ENCODE measurements around the gene BTG4.

DNA sequence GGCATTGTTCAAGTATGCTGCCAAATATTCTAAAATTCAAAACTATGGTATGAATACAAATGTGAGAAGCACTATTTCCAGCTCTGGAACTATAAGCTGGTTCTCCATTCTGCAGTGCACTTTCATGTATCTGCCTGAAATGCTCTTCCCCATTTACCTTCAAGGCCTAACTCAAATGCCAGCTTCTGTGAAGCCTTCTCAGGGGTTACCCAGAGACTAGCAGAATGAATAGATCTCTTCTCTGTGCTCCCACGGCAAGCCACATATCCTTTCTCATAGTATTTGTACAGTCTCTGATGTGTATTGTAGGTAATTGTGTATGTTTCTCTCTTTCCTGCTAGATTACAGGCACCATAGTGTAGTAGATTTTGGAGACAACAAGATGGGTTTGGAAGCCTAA, 6.5 kb upstream of the BTG4 start:
- TF ChIP-seq, protein P1, sequence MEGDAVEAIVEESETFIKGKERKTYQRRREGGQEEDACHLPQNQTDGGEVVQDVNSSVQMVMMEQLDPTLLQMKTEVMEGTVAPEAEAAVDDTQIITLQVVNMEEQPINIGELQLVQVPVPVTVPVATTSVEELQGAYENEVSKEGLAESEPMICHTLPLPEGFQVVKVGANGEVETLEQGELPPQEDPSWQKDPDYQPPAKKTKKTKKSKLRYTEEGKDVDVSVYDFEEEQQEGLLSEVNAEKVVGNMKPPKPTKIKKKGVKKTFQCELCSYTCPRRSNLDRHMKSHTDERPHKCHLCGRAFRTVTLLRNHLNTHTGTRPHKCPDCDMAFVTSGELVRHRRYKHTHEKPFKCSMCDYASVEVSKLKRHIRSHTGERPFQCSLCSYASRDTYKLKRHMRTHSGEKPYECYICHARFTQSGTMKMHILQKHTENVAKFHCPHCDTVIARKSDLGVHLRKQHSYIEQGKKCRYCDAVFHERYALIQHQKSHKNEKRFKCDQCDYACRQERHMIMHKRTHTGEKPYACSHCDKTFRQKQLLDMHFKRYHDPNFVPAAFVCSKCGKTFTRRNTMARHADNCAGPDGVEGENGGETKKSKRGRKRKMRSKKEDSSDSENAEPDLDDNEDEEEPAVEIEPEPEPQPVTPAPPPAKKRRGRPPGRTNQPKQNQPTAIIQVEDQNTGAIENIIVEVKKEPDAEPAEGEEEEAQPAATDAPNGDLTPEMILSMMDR (IDR thresholded peaks at IDR 0.05 in 2 of 3, conservative IDR thresholded peaks at IDR 0.05 in 1 of 3; ENCODE audit: borderline replicate concordance in 1 of 3, insufficient read depth in 1 of 3, low read depth in 2 of 3, low read length in 2 of 3) = no peak
- TF ChIP-seq POLR2A (IDR thresholded peaks at IDR 0.05; ENCODE audit: borderline replicate concordance, extremely low read depth, insufficient read depth, insufficient read length) = no peak
- no peak for TF ChIP-seq RAD21 (IDR thresholded peaks at IDR 0.05; ENCODE audit: low read depth)
- TF ChIP-seq, protein P2, sequence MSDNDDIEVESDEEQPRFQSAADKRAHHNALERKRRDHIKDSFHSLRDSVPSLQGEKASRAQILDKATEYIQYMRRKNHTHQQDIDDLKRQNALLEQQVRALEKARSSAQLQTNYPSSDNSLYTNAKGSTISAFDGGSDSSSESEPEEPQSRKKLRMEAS (IDR thresholded peaks at IDR 0.05) = no peak
- no peak for TF ChIP-seq ZFX (IDR thresholded peaks at IDR 0.05)
- TF ChIP-seq ZNF274 (IDR thresholded peaks at IDR 0.05; ENCODE audit: low read depth, low read length) = no peak
- no peak for TF ChIP-seq EZH2phosphoT487 (IDR thresholded peaks at IDR 0.05; ENCODE audit: borderline replicate concordance)
- no peak for TF ChIP-seq SRF (IDR thresholded peaks at IDR 0.05; ENCODE audit: low read depth)
- no peak for TF ChIP-seq POLR2AphosphoS5 (IDR thresholded peaks at IDR 0.05; ENCODE audit: low read depth, low read length)
- TF ChIP-seq SIN3A (IDR thresholded peaks at IDR 0.05; ENCODE audit: low read depth) = no peak
- no peak for TF ChIP-seq CEBPB (IDR thresholded peaks at IDR 0.05; ENCODE audit: low read depth)
- TF ChIP-seq SP1 (IDR thresholded peaks at IDR 0.05; ENCODE audit: low read depth) = no peak

Data from HCT116 (cell line).